GM23338 (cell line): ENCODE measurements around the gene ZNF787. TPM values are rescaled to one million over a fixed set of nuclear protein-coding genes. Genes with fewer than 3 reads are reported as not detected.

Experiments
- ATAC-seq: fragments of 200-7000 bp; cut with Tn5 transposase; 3 replicates; pipeline ENCODE4 v1.9.1; 2020
- DNase-seq: peaks from one replicate; pipeline ENCODE4 v3.0.0-alpha.2; 2015; ENCODE audit warnings: low spot score
- H2AFZ ChIP-seq: fragments of 200-600 bp; sonication (generic); 2 replicates; pipeline ENCODE4 v1.8.0; 2016; ENCODE audit warnings: antibody characterized with exemption, mild to moderate bottlenecking, moderate library complexity
- H3F3A ChIP-seq: fragments of 200-600 bp; sonication (generic); replicated peaks from 2 replicates; pipeline ENCODE4 v1.8.0; 2017; ENCODE audit warnings: antibody characterized with exemption, mixed run types, low read depth
- H3K27ac ChIP-seq: fragments of 200-600 bp; sonication (generic); 2 replicates; pipeline ENCODE4 v1.6.1; 2016; ENCODE audit warnings: low read depth
- H3K27me3 ChIP-seq: fragments of 200-600 bp; sonication (generic); 2 replicates; pipeline ENCODE4 v1.8.0; 2016; ENCODE audit warnings: mild to moderate bottlenecking, mixed run types, moderate library complexity; ENCODE audit not compliant: insufficient read depth
- H3K36me3 ChIP-seq: fragments of 200-600 bp; sonication (generic); 2 replicates; pipeline ENCODE4 v1.8.0; 2016; ENCODE audit warnings: mild to moderate bottlenecking; ENCODE audit not compliant: insufficient read depth
- H3K4me1 ChIP-seq: fragments of 200-600 bp; sonication (generic); 2 replicates; pipeline ENCODE4 v1.8.0; 2016; ENCODE audit warnings: mild to moderate bottlenecking, moderate library complexity; ENCODE audit not compliant: insufficient read depth
- H3K4me2 ChIP-seq: fragments of 200-600 bp; sonication (generic); 2 replicates; pipeline ENCODE4 v1.7.1; 2017; ENCODE audit warnings: mixed run types
- H3K4me3 ChIP-seq: fragments of 200-600 bp; sonication (generic); 2 replicates; pipeline ENCODE4 v1.6.1; 2016; ENCODE audit warnings: mixed run types
- H3K79me2 ChIP-seq: fragments of 200-600 bp; sonication (generic); replicated peaks from 2 replicates; pipeline ENCODE4 v1.8.0; 2017; ENCODE audit warnings: mild to moderate bottlenecking; ENCODE audit not compliant: insufficient read depth
- H3K9me2 ChIP-seq: fragments of 200-600 bp; sonication (generic); 2 replicates; pipeline ENCODE4 v1.8.0; 2017; ENCODE audit not compliant: insufficient read depth
- H4K20me1 ChIP-seq: fragments of 200-600 bp; sonication (generic); replicated peaks from 2 replicates; pipeline ENCODE4 v1.8.0; 2017; ENCODE audit warnings: mild to moderate bottlenecking; ENCODE audit not compliant: insufficient read depth
- H3K27ac Mint-ChIP-seq: 2 replicates; pipeline ENCODE4 v1.8.0; 2020; ENCODE audit warnings: inconsistent platforms, mild to moderate bottlenecking, moderate library complexity, mixed read lengths
- H3K27me3 Mint-ChIP-seq: 3 replicates; pipeline ENCODE4 v1.8.0; 2022; ENCODE audit warnings: low read depth, mild to moderate bottlenecking, moderate library complexity, mixed read lengths, inconsistent platforms; ENCODE audit not compliant: insufficient read depth, poor library complexity
- H3K36me3 Mint-ChIP-seq: 3 replicates; pipeline ENCODE4 v1.8.0; 2021; ENCODE audit warnings: low read depth, mild to moderate bottlenecking, inconsistent platforms, moderate library complexity, mixed read lengths
- H3K4me1 Mint-ChIP-seq: 3 replicates; pipeline ENCODE4 v1.8.0; 2020; ENCODE audit warnings: mild to moderate bottlenecking, inconsistent platforms, mixed read lengths
- H3K4me3 Mint-ChIP-seq: 3 replicates; pipeline ENCODE4 v1.8.0; 2021; ENCODE audit warnings: moderate library complexity, mild to moderate bottlenecking, inconsistent platforms, mixed read lengths
- H3K9me3 Mint-ChIP-seq: 3 replicates; pipeline ENCODE4 v1.8.0; 2020; ENCODE audit warnings: moderate library complexity, mild to moderate bottlenecking, inconsistent platforms, mixed read lengths
- CREB1 ChIP-seq: fragments of 250-450 bp; sonication (Bioruptor Pico); IDR thresholded peaks from 2 replicates; pipeline ENCODE4 v1.5.0; 2020; ENCODE audit warnings: low read depth, mild to moderate bottlenecking, moderate library complexity
- EZH2 ChIP-seq: fragments of 200-600 bp; sonication (generic); IDR thresholded peaks from one replicate; pipeline ENCODE4 v1.8.0; 2017; ENCODE audit warnings: antibody characterized with exemption, mild to moderate bottlenecking, low read depth; ENCODE audit not compliant: unreplicated experiment
- EZH2phosphoT487 ChIP-seq: fragments of 200-600 bp; sonication (generic); IDR thresholded peaks from one replicate; pipeline ENCODE4 v1.8.1; 2018; ENCODE audit warnings: antibody characterized with exemption; ENCODE audit not compliant: unreplicated experiment
- JUNB ChIP-seq: IDR thresholded peaks from one replicate; pipeline ENCODE4 v1.6.1; 2016; ENCODE audit warnings: antibody characterized with exemption; ENCODE audit not compliant: unreplicated experiment
- NANOG ChIP-seq: IDR thresholded peaks from 2 replicates; pipeline ENCODE4 v1.6.1; 2016; ENCODE audit warnings: antibody characterized with exemption, borderline replicate concordance
- POLR2AphosphoS5 ChIP-seq: IDR thresholded peaks from 2 replicates; pipeline ENCODE4 v1.6.1; 2016; ENCODE audit warnings: antibody characterized with exemption, low read depth
- STAT1 ChIP-seq: IDR thresholded peaks from one replicate; pipeline ENCODE4 v1.6.1; 2016; ENCODE audit warnings: antibody characterized with exemption; ENCODE audit not compliant: unreplicated experiment
- ZNF114 ChIP-seq: fragments of 250-450 bp; sonication (Bioruptor Pico); IDR thresholded peaks from 2 replicates; pipeline ENCODE4 v1.5.0; 2020; ENCODE audit warnings: mild to moderate bottlenecking, moderate library complexity
- ZNF331 ChIP-seq: fragments of 250-450 bp; sonication (Bioruptor Pico); IDR thresholded peaks from 2 replicates; pipeline ENCODE4 v1.5.0; 2020; ENCODE audit warnings: low read depth, mild to moderate bottlenecking, moderate library complexity
- polyA plus RNA-seq: library from polyadenylated mRNA; unstranded; fragments of >200 nt; fragmentation: Nextera tagmentation; extraction: Ambion mirVana; gene quantifications from 2 replicates; pipeline ENCODE4 v1.2.1, GENCODE V29; 2016
- total RNA-seq: library from RNA; depleted of rRNA; stranded (reverse); fragments of >200 nt; shearing (Covaris generic); gene quantifications from 2 replicates; pipeline ENCODE4 v1.2.3, GENCODE V29; 2014
- TF ChIP-seq, protein P1 (sequence below), 2 experiments: fragments of 200-600 bp in 1 of 2; sonication (generic) in 1 of 2; conservative IDR thresholded peaks; 2 replicates each; pipeline versions ENCODE4 v1.5.1 to v1.6.1; 2016 to 2017; ENCODE audit warnings: antibody characterized with exemption in 2 of 2, low read depth in 2 of 2, mild to moderate bottlenecking in 2 of 2, moderate library complexity in 1 of 2
- TF ChIP-seq, protein P2 (sequence below): IDR thresholded peaks from 2 replicates; pipeline ENCODE4 v1.6.1; 2016; ENCODE audit warnings: antibody characterized with exemption
- TF ChIP-seq, protein P3 (sequence below): IDR thresholded peaks from one replicate; pipeline ENCODE4 v1.6.1; 2018; ENCODE audit warnings: antibody characterized with exemption; ENCODE audit not compliant: unreplicated experiment

ZNF787 gene
- total and polyA plus RNA-seq, 2 experiments from 2014 or later = 12.5 to 44.6 TPM

DNA sequence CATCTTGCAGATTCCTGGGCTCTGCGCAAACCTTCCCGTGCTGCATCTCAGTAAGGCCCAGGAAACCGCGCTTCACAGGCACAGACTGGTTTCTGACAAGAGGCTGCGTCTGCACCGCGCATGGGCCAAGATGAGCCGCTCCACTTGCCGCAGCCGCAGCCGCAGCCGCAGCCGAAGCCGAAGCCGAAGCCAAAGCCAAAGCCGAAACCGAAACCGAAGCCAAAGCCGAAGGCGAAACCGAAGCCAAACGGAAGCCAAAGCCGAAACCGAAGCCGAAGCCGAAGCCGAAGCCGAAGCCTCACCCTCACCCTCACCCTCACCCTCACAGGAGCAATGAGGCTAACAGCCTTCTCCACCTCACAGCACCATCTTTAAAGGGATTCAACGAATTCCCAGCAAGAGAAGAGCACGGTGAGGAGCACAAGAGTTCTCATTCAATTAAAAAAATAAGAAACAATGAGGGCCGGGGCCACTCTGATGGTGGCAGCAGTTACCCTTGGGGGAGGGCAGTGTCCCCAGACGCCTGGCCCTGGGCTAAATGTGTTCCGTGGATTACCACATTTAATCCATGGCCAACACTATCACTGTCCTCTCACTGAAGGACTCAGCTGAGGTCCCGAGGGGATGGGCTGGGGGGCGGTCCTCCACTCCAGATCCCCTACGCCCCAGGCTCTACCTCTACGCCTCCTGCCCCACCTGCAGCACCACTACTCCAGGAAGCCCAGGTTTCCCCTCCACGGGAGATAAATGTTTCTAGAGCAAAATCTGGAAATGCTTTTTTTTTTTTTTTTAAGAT lies 29.1 kb downstream of the ZNF787 start (continued):
- TF ChIP-seq EZH2phosphoT487 (no peak), CREB1 (no peak), ZNF114 (CRISPR knock-in tag) (no peak), JUNB (no peak), POLR2AphosphoS5 (no peak), ZNF331 (CRISPR knock-in tag) (no peak)

DNA sequence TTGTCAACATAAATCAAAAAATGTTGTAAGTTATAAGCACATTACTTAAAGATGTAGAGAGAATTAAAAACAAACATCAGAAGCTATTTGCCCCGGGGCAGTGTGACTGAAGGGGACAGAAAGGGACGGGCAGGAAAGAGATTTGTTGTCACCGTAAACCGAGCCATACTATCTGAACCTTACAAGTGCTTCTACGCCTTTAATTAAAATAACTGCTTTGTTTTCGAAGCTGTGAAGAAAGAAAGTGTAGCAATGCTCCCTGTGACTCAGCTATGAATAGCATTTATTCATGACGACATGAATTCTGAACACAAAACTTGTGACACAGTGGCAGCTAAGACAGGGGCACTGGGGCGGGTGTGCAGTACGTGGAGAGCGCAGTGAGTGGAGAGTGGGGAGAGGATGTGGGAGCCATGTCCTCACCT lies 30.0 kb downstream of the ZNF787 start:
- peaks cover 6% of the 10 kb centered on the region for H3K9me3 Mint-ChIP-seq
- no peak for DNase-seq
- H3K4me3 Mint-ChIP-seq = no peak overlapping the region
- peaks cover 32% of the 10 kb centered on the region for H3K4me1 Mint-ChIP-seq
- H3K27ac Mint-ChIP-seq = peak overlapping the region; percentile 87
- no peaks in the 10 kb centered on the region for H3F3A ChIP-seq
- no peaks in the 10 kb centered on the region for H3K36me3 ChIP-seq
- peaks cover 63% of the 10 kb centered on the region for H3K79me2 ChIP-seq
- H3K27ac ChIP-seq = peak overlapping the region; percentile 70; the same call in 1 of the 2 replicates
- H3K9me2 ChIP-seq = no peaks in the 10 kb centered on the region
- no peak overlapping the region for H3K4me2 ChIP-seq
- no peaks in the 10 kb centered on the region for H3K27me3 ChIP-seq
- H4K20me1 ChIP-seq = peaks cover 22% of the 10 kb centered on the region
- peaks cover 14% of the 10 kb centered on the region for H3K27me3 Mint-ChIP-seq
- no peak overlapping the region for H2AFZ ChIP-seq
- no peak for ATAC-seq
- H3K4me1 ChIP-seq = peaks cover 6% of the 10 kb centered on the region; the same call in 1 of the 2 replicates
- no peak overlapping the region for H3K4me3 ChIP-seq
- H3K36me3 Mint-ChIP-seq = peaks cover 56% of the 10 kb centered on the region
- TF ChIP-seq, protein P1, sequence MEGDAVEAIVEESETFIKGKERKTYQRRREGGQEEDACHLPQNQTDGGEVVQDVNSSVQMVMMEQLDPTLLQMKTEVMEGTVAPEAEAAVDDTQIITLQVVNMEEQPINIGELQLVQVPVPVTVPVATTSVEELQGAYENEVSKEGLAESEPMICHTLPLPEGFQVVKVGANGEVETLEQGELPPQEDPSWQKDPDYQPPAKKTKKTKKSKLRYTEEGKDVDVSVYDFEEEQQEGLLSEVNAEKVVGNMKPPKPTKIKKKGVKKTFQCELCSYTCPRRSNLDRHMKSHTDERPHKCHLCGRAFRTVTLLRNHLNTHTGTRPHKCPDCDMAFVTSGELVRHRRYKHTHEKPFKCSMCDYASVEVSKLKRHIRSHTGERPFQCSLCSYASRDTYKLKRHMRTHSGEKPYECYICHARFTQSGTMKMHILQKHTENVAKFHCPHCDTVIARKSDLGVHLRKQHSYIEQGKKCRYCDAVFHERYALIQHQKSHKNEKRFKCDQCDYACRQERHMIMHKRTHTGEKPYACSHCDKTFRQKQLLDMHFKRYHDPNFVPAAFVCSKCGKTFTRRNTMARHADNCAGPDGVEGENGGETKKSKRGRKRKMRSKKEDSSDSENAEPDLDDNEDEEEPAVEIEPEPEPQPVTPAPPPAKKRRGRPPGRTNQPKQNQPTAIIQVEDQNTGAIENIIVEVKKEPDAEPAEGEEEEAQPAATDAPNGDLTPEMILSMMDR (conservative IDR thresholded peaks at IDR 0.05; ENCODE audit: low read depth in 2 of 2) = no peak
- TF ChIP-seq, protein P2, sequence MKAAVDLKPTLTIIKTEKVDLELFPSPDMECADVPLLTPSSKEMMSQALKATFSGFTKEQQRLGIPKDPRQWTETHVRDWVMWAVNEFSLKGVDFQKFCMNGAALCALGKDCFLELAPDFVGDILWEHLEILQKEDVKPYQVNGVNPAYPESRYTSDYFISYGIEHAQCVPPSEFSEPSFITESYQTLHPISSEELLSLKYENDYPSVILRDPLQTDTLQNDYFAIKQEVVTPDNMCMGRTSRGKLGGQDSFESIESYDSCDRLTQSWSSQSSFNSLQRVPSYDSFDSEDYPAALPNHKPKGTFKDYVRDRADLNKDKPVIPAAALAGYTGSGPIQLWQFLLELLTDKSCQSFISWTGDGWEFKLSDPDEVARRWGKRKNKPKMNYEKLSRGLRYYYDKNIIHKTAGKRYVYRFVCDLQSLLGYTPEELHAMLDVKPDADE = no peak
- TF ChIP-seq CREB1 (no peak), STAT1 (no peak), POLR2AphosphoS5 (no peak), EZH2phosphoT487 (no peak), EZH2 (no peak), ZNF331 (CRISPR knock-in tag) (no peak), NANOG (no peak), ZNF114 (CRISPR knock-in tag) (no peak), JUNB (no peak)
- TF ChIP-seq, protein P3, sequence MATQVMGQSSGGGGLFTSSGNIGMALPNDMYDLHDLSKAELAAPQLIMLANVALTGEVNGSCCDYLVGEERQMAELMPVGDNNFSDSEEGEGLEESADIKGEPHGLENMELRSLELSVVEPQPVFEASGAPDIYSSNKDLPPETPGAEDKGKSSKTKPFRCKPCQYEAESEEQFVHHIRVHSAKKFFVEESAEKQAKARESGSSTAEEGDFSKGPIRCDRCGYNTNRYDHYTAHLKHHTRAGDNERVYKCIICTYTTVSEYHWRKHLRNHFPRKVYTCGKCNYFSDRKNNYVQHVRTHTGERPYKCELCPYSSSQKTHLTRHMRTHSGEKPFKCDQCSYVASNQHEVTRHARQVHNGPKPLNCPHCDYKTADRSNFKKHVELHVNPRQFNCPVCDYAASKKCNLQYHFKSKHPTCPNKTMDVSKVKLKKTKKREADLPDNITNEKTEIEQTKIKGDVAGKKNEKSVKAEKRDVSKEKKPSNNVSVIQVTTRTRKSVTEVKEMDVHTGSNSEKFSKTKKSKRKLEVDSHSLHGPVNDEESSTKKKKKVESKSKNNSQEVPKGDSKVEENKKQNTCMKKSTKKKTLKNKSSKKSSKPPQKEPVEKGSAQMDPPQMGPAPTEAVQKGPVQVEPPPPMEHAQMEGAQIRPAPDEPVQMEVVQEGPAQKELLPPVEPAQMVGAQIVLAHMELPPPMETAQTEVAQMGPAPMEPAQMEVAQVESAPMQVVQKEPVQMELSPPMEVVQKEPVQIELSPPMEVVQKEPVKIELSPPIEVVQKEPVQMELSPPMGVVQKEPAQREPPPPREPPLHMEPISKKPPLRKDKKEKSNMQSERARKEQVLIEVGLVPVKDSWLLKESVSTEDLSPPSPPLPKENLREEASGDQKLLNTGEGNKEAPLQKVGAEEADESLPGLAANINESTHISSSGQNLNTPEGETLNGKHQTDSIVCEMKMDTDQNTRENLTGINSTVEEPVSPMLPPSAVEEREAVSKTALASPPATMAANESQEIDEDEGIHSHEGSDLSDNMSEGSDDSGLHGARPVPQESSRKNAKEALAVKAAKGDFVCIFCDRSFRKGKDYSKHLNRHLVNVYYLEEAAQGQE = no peak
